HG03432 (cell line): ENCODE measurements around the gene GRK3.

Source experiments
- ATAC-seq: cut with Tn5 transposase; IDR thresholded peaks from one replicate; pipeline ENCODE4 v1.9.1; 2021; ENCODE audit warnings: mild to moderate bottlenecking, moderate library complexity; ENCODE audit not compliant: unreplicated experiment

Gene GRK3

DNA sequence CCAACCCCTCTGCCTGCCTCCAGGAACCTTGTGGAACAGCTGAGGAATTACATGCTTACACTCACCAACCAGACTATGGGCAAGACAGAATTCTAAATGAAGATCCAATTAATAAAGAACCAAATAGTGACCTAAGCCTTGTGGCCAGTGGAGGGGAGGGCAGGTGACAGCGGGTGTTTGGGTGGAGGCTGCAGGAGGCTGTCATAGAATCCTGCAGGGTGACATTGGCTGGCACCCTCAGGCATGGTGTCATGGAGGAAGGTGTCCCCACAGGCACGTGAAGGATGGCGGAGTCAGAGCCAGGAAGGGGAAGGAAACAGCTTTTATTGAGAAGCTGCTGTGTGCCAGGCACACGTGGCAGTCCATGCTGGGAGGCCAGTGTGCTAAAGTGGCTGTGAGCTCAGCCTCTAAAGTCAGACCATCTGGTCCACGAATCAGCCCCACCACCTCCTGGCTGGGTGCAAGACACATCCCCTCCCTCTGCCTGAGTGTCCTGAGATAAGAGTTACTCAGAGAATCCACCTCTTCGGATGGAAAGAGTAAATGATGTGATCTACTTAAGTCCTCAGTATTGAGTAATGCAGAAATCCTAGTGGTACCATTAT is 186.2 kb downstream of the GRK3 start:
- ATAC-seq = no peak

DNA sequence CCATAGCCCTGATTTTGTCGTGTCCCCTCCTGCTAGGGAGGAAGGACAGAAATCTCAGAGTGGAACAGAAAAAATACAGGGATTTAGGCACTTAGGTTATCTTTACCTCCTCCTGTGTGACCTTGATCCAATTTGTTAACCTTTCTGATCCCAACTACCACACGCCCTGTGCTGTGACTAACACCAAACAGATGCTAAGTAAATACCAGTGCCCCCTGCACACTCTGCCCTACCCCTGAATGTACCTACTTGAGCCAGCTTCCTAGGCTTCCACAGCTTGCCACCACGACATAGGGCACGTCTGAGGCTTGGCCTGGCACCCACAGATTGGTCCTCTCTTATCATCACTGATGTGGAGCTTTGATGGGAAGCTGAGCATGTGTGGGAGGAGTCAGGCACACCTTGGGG is 186.7 kb downstream of the GRK3 start:
- ATAC-seq = no peak

- ATAC-seq = no peak
Measured at GRCh38 chr22:25752615-25753214, 188.2 kb downstream of the GRK3 start.

- no peak for ATAC-seq
Measured at GRCh38 chr22:25753252-25753651, 188.8 kb downstream of the GRK3 start.

- no peak for ATAC-seq
Measured at GRCh38 chr22:25754527-25755202, 190.2 kb downstream of the GRK3 start.

- ATAC-seq = no peak
Measured at GRCh38 chr22:25757686-25758085, 193.2 kb downstream of the GRK3 start.

- no peak for ATAC-seq
Measured at GRCh38 chr22:25758316-25758715, 193.8 kb downstream of the GRK3 start.

DNA sequence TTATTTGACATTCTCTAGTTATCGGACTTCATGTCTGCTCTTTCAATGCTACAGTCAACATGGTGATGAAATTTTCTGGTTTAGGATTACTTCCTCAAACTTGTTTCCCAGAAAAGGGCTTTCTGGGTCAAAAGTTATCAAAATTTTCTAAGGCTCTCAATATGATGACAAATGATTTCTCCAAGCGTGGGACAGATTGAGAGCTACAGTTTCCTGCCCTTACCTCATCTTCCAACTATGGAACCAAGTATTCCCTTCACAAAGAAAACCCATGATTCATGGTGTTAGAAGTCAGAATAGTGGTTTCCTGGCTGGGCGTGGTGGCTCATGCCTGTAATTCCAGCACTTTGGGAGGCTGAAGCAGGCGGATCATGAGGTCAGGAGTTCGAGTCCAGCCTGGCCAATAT is 195.4 kb downstream of the GRK3 start:
- no peak for ATAC-seq

GRCh38 chr22:25760294-25760693 is 195.8 kb downstream of the GRK3 start:
- ATAC-seq = no peak

- no peak for ATAC-seq
Measured at GRCh38 chr22:25760848-25761595, 196.5 kb downstream of the GRK3 start.

- no peak for ATAC-seq
Measured at GRCh38 chr22:25762147-25762546, 197.7 kb downstream of the GRK3 start.

DNA sequence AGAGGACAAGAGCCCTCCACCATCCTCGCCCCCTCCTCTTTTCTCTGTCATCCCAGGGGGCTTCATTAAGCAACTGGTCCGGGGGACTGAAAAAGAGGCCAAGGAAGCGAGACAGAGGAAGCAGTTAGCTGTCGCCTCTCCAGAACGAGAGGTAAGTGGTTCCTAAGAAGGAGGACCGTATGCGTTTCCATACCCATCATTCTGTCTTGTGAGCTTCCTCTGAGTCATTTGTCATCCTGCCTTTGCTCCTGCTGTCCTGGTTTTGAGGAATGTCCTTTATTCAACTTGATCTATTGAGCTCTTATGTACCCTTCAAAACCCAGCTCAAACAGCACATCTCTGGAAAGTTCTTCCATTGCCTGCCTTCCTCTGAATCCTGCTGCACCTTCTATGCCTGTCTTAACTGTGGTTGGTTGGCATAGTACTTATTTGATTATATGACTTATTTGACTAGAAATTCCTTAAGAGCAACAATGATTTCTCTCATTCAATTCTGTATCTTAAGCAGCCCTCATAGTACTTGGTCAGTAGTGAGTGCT is 198.8 kb downstream of the GRK3 start:
- ATAC-seq = no peak

- ATAC-seq = no peak
Measured at GRCh38 chr22:25764270-25765015, 200.0 kb downstream of the GRK3 start.

DNA sequence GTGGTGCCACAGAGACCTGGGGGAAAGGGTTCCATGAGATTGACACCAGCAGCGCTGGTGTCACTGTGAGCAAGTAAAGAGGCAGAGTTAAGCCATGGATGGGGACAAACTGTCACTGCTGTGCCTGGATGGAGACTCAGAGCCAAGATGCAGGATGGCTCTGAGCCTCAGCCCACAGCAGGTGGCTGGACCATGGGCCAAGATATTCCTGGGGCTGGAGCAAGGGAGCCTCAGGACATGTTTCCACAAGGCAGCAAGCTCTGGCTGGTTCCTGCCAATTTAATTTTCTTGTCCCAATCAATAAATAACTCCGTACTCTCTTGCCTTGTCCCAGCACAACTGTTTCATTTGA is 200.5 kb downstream of the GRK3 start:
- no peak for ATAC-seq

DNA sequence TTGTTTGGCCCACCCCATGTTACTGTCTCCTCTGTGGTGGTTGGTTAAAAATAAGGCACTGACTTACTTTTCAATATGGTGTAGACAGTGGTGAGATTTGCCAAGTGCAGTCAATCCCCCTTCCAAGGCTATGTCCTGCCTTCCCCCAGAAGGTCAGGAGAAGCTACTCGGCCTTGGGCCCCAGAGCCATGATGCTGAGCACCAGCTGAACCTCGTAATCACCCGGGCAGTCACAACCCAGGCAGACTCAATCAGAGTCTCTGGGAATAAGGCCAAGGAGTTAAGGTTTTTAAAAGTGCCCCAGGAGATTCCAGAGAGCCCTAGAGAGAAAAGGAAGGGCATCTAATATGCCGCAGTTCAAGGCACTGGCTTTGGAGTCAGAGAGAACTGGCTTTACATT is 201.3 kb downstream of the GRK3 start:
- no peak for ATAC-seq

DNA sequence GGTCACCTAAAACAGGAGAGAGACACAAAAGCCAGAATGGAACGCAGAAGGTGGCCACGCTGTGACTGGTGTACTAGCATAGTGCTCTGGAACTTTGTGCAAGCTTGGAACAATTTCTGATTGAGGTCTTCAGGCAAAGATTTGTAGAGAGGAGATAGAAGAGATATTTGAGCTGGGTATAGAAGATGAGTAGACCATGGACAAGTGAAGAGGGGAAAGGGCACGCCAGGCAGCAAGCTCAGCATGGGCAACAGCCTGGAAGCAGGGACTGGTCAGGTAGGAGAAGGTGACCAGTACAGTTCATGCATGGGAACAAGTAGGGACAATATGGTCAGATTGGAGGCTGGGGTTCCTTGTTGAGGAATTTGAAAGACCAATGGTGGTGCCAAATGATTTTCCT is 201.9 kb downstream of the GRK3 start:
- no peak for ATAC-seq

- no peak for ATAC-seq
Measured at GRCh38 chr22:25770333-25770732, 205.9 kb downstream of the GRK3 start.

GRCh38 chr22:25772288-25772687 is 207.8 kb downstream of the GRK3 start:
- no peak for ATAC-seq

- ATAC-seq = no peak
Measured at GRCh38 chr22:25774575-25775026, 210.1 kb downstream of the GRK3 start.

DNA sequence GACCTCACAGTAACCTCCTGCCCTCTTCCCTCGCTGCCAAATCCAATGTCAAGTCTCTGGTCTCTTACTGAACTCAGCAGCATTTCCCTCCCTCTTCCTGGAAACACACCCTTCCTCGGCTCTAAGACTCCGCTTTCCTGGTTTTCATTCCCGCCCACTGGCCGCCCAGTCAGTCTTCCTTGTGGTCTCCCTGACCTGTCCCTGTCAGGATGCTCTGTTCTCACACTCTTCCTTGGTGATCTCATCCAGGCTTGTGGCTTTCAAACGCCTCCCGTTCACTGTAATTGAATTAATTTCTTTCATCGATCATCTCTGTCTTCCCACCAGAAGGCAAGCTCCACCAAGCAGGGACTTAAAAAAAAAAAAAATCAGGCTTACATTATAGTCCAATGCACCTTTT is 211.1 kb downstream of the GRK3 start:
- no peak for ATAC-seq

GRCh38 chr22:25777411-25777810 is 212.9 kb downstream of the GRK3 start:
- no peak for ATAC-seq
